Neural cell (in vitro differentiated cells): Measurements from ENCODE around the gene AGPAT2. TPM values are rescaled to one million over a fixed set of nuclear protein-coding genes. Genes with fewer than 3 reads are reported as not detected.

Experiments used
- H2AFZ ChIP-seq: fragments of 200-600, 300-800 bp; sonication (generic), shearing (Covaris generic); 2 replicates; pipeline ENCODE4 v1.6.0; 2014; ENCODE audit warnings: low read depth, mild to moderate bottlenecking, antibody characterized with exemption, low read length, moderate library complexity
- H3F3A ChIP-seq: fragments of 200-600 bp; shearing (Covaris generic); 2 replicates; pipeline ENCODE4 v1.6.1; 2016; ENCODE audit warnings: mild to moderate bottlenecking, moderate library complexity, mixed read lengths, antibody characterized with exemption, low read length; ENCODE audit not compliant: insufficient read depth, poor library complexity, severe bottlenecking
- H3K27ac ChIP-seq: fragments of 200-600, 300-800 bp; sonication (generic), shearing (Covaris generic); 2 replicates; pipeline ENCODE4 v1.5.1; 2014; ENCODE audit warnings: mild to moderate bottlenecking, low read length, moderate library complexity
- H3K27me3 ChIP-seq: fragments of 300-800, 200-600 bp; sonication (generic), shearing (Covaris generic); 2 replicates; pipeline ENCODE4 v1.6.0; 2014; ENCODE audit warnings: mild to moderate bottlenecking, low read depth, low read length, moderate library complexity; ENCODE audit not compliant: insufficient read depth
- H3K36me3 ChIP-seq: fragments of 300-800, 200-600 bp; sonication (generic), shearing (Covaris generic); 2 replicates; pipeline ENCODE4 v1.5.1; 2014; ENCODE audit warnings: mild to moderate bottlenecking, antibody characterized with exemption, low read length, moderate library complexity; ENCODE audit not compliant: insufficient read depth
- H3K4me2 ChIP-seq: fragments of 300-800, 200-600 bp; sonication (generic), shearing (Covaris generic); 2 replicates; pipeline ENCODE4 v1.6.0; 2014; ENCODE audit warnings: mild to moderate bottlenecking, low read length
- H3K4me3 ChIP-seq: fragments of 300-800, 200-600 bp; sonication (generic), shearing (Covaris generic); 2 replicates; pipeline ENCODE4 v1.5.1; 2014; ENCODE audit warnings: mild to moderate bottlenecking, low read length, moderate library complexity
- H3K79me2 ChIP-seq: fragments of 200-600 bp; shearing (Covaris generic); replicated peaks from 2 replicates; pipeline ENCODE4 v1.6.0; 2014; ENCODE audit warnings: mild to moderate bottlenecking, low read length, moderate library complexity; ENCODE audit not compliant: insufficient read depth
- H3K9ac ChIP-seq: fragments of 300-800, 200-600 bp; sonication (generic), shearing (Covaris generic); 2 replicates; pipeline ENCODE4 v1.6.1; 2016; ENCODE audit warnings: mild to moderate bottlenecking, low read length, mixed read lengths
- H3K9me2 ChIP-seq: fragments of 200-600 bp; shearing (Covaris generic); 2 replicates; pipeline ENCODE4 v1.6.1; 2016; ENCODE audit warnings: mild to moderate bottlenecking, low read length, mixed read lengths; ENCODE audit not compliant: insufficient read depth
- H3K9me3 ChIP-seq: fragments of 200-600, 300-800 bp; sonication (generic), shearing (Covaris generic); 2 replicates; pipeline ENCODE4 v1.6.1; 2016; ENCODE audit warnings: mild to moderate bottlenecking, mixed run types, low read length, moderate library complexity, mixed read lengths
- H4K20me1 ChIP-seq: fragments of 200-600 bp; shearing (Covaris generic); 2 replicates; pipeline ENCODE4 v1.6.1; 2016; ENCODE audit warnings: mild to moderate bottlenecking, mixed run types; ENCODE audit not compliant: insufficient read depth
- CTCF ChIP-seq: fragments of 450-650 bp; IDR thresholded peaks from 2 replicates; pipeline ENCODE4 v1.5.1; 2014; ENCODE audit warnings: antibody characterized with exemption, mild to moderate bottlenecking, moderate library complexity; ENCODE audit not compliant: poor library complexity, severe bottlenecking
- EP300 ChIP-seq: fragments of 450-650 bp; conservative IDR thresholded peaks from 2 replicates; pipeline ENCODE4 v1.6.1; 2014; ENCODE audit warnings: antibody characterized with exemption, mild to moderate bottlenecking, moderate library complexity; ENCODE audit not compliant: poor library complexity, severe bottlenecking
- EZH2 ChIP-seq: fragments of 200-600, 300-800 bp; shearing (Covaris generic), sonication (generic); IDR thresholded peaks from 2 replicates; pipeline ENCODE4 v1.6.1; 2014; ENCODE audit warnings: antibody characterized with exemption, low read length, borderline replicate concordance, mild to moderate bottlenecking; ENCODE audit not compliant: insufficient read depth, poor library complexity, severe bottlenecking
- MXI1 ChIP-seq: fragments of 450-650 bp; conservative IDR thresholded peaks from 2 replicates; pipeline ENCODE4 v1.6.1; 2014; ENCODE audit warnings: antibody characterized with exemption, mild to moderate bottlenecking; ENCODE audit not compliant: poor library complexity, severe bottlenecking
- POLR2AphosphoS5 ChIP-seq: IDR thresholded peaks from 2 replicates; pipeline ENCODE4 v1.6.1; 2012
- RAD21 ChIP-seq: fragments of 450-650 bp; conservative IDR thresholded peaks from 2 replicates; pipeline ENCODE4 v1.6.1; 2014; ENCODE audit warnings: antibody characterized with exemption, mild to moderate bottlenecking, moderate library complexity
- SMC3 ChIP-seq: fragments of 450-650 bp; conservative IDR thresholded peaks from 2 replicates; pipeline ENCODE4 v1.6.1; 2014; ENCODE audit warnings: antibody characterized with exemption, mild to moderate bottlenecking, moderate library complexity; ENCODE audit not compliant: poor library complexity
- TAF1 ChIP-seq: IDR thresholded peaks from 2 replicates; pipeline ENCODE4 v1.6.1; 2012; ENCODE audit warnings: low read depth
- polyA plus RNA-seq: library from polyadenylated mRNA; depleted of rRNA; stranded (reverse); fragments of >200 nt; gene quantifications from 2 replicates; pipeline ENCODE4 v1.2.3, GENCODE V29; 2014
- TF ChIP-seq, protein P1 (sequence below): IDR thresholded peaks from 2 replicates; pipeline ENCODE4 v1.6.1; 2012; ENCODE audit warnings: borderline replicate concordance

AGPAT2 gene
- polyA plus RNA-seq, 1 donor from 2014 or later: 1.3 TPM

DNA sequence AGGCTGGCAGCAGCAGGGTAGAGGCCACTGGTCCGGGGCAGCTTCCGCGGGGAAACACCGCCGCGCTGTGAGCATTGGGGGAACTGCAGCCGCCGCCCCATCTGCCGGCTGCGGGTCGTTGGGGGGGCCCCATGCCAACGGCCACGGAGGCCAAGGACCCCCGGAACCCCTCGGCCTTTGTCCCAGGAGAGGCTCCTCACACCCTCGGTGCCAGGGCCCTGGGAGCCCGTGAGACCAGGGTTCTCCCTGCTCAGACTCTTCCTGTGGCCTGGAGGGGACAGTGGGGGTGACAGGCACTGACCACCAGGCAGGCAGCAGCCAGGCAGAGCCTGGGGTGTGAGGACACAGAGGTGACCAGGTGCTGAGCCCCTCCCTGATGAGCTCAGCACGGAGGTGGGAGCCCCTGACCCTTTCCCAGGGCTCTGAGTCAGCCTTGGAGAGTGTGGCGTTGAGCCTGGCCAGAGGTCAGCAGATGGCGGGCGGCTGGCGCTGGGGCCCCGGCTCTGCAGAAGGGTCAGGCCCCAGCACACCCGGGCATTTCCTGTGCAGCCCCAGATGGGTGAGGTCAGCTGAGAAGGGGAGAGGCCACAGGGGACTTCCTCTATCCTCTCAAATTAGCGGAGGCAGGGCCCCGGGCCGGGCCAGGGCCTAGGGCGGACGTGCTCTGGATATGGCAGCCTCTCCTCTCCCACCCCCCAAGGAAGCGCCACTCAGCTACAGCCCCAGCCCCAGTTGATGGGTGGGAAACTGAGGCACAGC is 42.5 kb downstream of the AGPAT2 start:
- Histone ChIP-seq H3K27ac (no peak overlapping the region), H3K4me2 (no peak overlapping the region), H3K36me3 (no peaks in the 10 kb centered on the region), H4K20me1 (no peaks in the 10 kb centered on the region), H3K4me3 (no peak overlapping the region), H3K27me3 (no peaks in the 10 kb centered on the region), H3K9me2 (no peaks in the 10 kb centered on the region), H3F3A (no peaks in the 10 kb centered on the region), H3K9me3 (no peaks in the 10 kb centered on the region), H2AFZ (no peak overlapping the region), H3K9ac (no peak overlapping the region), H3K79me2 (no peaks in the 10 kb centered on the region)
- TF ChIP-seq CTCF (peak; percentile 57), TAF1 (no peak)

DNA sequence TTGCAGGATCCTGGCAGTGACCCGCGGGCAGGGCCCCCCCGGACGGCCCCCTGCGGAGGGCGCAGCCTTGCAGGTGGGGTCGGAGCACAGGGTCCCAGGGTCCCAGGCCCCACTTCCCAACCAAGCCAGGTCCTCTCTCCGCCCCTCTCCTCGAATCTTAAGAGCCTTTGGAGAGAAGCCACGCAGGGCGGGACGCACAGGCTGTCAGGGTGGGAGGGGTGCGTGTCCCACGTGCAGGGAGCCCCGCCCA is 43.0 kb downstream of the AGPAT2 start:
- H3K36me3 ChIP-seq: no peaks in the 10 kb centered on the region

More for the DNA sequence above, 43.0 kb downstream of the AGPAT2 start:
- no peaks in the 10 kb centered on the region for H3K79me2 ChIP-seq
- no peak overlapping the region for H2AFZ ChIP-seq
- no peaks in the 10 kb centered on the region for H3K27me3 ChIP-seq
- H3K9ac ChIP-seq: no peak overlapping the region
- H3K4me3 ChIP-seq: no peak overlapping the region
- no peaks in the 10 kb centered on the region for H3K9me3 ChIP-seq
- H3K4me2 ChIP-seq: no peak overlapping the region
- TF ChIP-seq, protein P1, sequence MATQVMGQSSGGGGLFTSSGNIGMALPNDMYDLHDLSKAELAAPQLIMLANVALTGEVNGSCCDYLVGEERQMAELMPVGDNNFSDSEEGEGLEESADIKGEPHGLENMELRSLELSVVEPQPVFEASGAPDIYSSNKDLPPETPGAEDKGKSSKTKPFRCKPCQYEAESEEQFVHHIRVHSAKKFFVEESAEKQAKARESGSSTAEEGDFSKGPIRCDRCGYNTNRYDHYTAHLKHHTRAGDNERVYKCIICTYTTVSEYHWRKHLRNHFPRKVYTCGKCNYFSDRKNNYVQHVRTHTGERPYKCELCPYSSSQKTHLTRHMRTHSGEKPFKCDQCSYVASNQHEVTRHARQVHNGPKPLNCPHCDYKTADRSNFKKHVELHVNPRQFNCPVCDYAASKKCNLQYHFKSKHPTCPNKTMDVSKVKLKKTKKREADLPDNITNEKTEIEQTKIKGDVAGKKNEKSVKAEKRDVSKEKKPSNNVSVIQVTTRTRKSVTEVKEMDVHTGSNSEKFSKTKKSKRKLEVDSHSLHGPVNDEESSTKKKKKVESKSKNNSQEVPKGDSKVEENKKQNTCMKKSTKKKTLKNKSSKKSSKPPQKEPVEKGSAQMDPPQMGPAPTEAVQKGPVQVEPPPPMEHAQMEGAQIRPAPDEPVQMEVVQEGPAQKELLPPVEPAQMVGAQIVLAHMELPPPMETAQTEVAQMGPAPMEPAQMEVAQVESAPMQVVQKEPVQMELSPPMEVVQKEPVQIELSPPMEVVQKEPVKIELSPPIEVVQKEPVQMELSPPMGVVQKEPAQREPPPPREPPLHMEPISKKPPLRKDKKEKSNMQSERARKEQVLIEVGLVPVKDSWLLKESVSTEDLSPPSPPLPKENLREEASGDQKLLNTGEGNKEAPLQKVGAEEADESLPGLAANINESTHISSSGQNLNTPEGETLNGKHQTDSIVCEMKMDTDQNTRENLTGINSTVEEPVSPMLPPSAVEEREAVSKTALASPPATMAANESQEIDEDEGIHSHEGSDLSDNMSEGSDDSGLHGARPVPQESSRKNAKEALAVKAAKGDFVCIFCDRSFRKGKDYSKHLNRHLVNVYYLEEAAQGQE: no peak
- no peak for TF ChIP-seq CTCF
- no peak for TF ChIP-seq POLR2AphosphoS5
- TF ChIP-seq EZH2: no peak
- TF ChIP-seq SMC3: no peak
- TF ChIP-seq MXI1: no peak
- TF ChIP-seq TAF1: no peak
- TF ChIP-seq RAD21: no peak
- no peak for TF ChIP-seq EP300
- no peaks in the 10 kb centered on the region for H4K20me1 ChIP-seq
- no peak overlapping the region for H3K27ac ChIP-seq
- H3F3A ChIP-seq: no peaks in the 10 kb centered on the region
- no peaks in the 10 kb centered on the region for H3K9me2 ChIP-seq
